Activated naive CD8-positive, alpha-beta T cell (primary cell): ENCODE measurements around the gene BTF3.

Experiments
- H3K27ac Mint-ChIP-seq: one replicate; pipeline ENCODE4 v1.8.0; 2021; ENCODE audit warnings: mixed read lengths
- H3K27me3 Mint-ChIP-seq: one replicate; pipeline ENCODE4 v1.8.0; 2021; ENCODE audit warnings: mixed read lengths
- H3K36me3 Mint-ChIP-seq: one replicate; pipeline ENCODE4 v1.8.0; 2021; ENCODE audit warnings: mixed read lengths
- H3K4me1 Mint-ChIP-seq: one replicate; pipeline ENCODE4 v1.8.0; 2021; ENCODE audit warnings: low read depth, mixed read lengths
- H3K4me3 Mint-ChIP-seq: one replicate; pipeline ENCODE4 v1.8.0; 2021; ENCODE audit warnings: mild to moderate bottlenecking, mixed read lengths
- H3K9me3 Mint-ChIP-seq: one replicate; pipeline ENCODE4 v1.8.0; 2021; ENCODE audit warnings: low read depth, mixed read lengths

BTF3 gene

DNA sequence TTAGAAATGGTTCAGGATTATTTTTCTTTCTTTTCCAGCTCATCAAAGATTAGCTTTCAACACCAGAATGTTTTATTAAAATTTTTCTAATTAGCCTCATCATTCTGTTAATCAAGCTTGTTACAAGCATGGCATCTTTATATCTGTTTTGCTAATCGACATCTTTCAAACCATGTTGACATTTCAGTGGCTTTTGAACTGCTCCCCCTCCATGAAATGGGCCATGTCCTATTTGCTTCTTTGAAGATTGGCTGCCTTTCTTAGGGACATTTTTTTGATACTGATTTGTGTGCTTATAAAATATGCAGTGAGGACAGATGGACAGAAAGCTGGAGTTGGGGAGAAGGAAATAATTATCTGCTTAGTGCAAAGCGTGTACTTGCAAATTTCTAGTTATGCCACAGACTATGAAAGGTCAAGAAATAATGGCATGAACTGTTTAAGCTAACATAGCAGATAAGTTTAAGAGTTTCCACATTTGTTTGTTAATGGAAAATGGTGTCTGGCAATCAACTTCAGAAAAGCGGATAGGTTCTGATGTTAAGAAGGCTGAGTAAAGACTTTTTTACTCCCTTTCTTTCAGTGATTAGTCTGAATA is 27.5 kb downstream of the BTF3 start:
- Mint-ChIP-seq H3K4me1 (no peaks in the 10 kb centered on the region), H3K27me3 (no peaks in the 10 kb centered on the region), H3K9me3 (no peaks in the 10 kb centered on the region), H3K36me3 (no peaks in the 10 kb centered on the region), H3K27ac (no peak overlapping the region), H3K4me3 (no peak overlapping the region)

GRCh38 chr5:73528248-73528647 is 30.0 kb downstream of the BTF3 start:
- Mint-ChIP-seq H3K36me3 (no peaks in the 10 kb centered on the region), H3K4me3 (no peak overlapping the region), H3K9me3 (no peaks in the 10 kb centered on the region), H3K4me1 (no peaks in the 10 kb centered on the region), H3K27ac (no peak overlapping the region), H3K27me3 (peaks cover 5% of the 10 kb centered on the region)

- Mint-ChIP-seq H3K4me3 (no peak overlapping the region), H3K36me3 (no peaks in the 10 kb centered on the region), H3K4me1 (no peaks in the 10 kb centered on the region), H3K27me3 (peaks cover 5% of the 10 kb centered on the region), H3K9me3 (no peaks in the 10 kb centered on the region), H3K27ac (no peak overlapping the region)
These were observed 30.8 kb downstream of the BTF3 start for GRCh38 chr5:73529081-73529480.

DNA sequence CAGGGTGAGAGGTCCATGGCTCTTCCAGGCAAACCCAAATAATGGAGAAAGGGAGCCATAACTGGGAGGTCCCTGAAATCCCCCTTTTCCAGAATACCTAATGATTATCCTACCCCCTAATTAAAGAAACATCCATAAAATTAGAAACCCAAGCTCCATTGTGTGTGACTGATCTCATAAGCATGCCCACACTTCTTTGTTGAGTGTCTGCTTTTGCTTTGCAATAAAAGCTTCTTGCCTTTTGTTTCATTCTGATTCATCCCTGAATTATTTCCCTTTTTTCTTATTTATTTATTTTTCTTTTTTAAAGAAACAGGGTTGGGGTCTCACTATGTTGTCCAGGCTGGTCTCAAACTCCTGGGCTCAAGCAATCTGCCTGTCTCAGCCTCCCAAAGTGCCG is 33.1 kb downstream of the BTF3 start:
- peaks cover 5% of the 10 kb centered on the region for H3K27me3 Mint-ChIP-seq
- H3K36me3 Mint-ChIP-seq = no peaks in the 10 kb centered on the region
- H3K9me3 Mint-ChIP-seq = no peaks in the 10 kb centered on the region
- H3K4me3 Mint-ChIP-seq = no peak overlapping the region
- no peaks in the 10 kb centered on the region for H3K4me1 Mint-ChIP-seq
- no peak overlapping the region for H3K27ac Mint-ChIP-seq

- no peaks in the 10 kb centered on the region for H3K9me3 Mint-ChIP-seq
- H3K4me3 Mint-ChIP-seq = no peak overlapping the region
- no peak overlapping the region for H3K27ac Mint-ChIP-seq
- peaks cover 5% of the 10 kb centered on the region for H3K27me3 Mint-ChIP-seq
- no peaks in the 10 kb centered on the region for H3K36me3 Mint-ChIP-seq
- H3K4me1 Mint-ChIP-seq = no peaks in the 10 kb centered on the region
These were observed 34.0 kb downstream of the BTF3 start for GRCh38 chr5:73532195-73532594.

DNA sequence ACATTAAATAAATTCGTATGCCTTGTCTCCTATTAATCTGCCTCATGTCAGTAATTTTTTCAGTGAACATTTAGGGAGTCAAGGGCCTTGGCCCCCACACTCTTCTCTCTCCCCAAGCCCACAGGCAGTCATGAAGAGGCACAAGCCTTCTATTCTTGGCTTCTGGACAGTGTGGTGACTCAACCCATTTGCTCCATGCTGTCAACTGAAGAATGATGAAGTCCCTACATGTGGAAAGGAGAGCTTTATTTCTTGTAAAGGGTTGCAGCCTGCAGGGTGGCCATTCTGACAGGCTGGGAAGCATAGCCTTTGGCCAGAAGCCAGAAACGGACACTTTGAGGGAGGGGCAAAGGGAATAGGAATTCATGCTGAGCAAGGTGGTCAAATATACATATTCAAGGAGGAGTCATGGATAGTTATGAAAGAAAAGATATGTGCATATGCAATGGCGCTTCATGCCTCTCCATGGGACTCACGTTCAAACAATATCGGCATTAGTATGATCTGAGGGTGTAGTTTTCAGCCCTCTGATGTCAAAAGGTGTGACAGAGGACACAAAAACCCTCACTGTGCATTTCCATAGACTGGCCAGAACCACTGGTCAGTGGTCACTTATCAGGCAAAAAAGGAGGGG is 35.9 kb downstream of the BTF3 start:
- Mint-ChIP-seq H3K9me3 (no peaks in the 10 kb centered on the region), H3K4me1 (no peaks in the 10 kb centered on the region), H3K36me3 (no peaks in the 10 kb centered on the region), H3K27ac (no peak overlapping the region), H3K4me3 (no peak overlapping the region), H3K27me3 (peaks cover 5% of the 10 kb centered on the region)

DNA sequence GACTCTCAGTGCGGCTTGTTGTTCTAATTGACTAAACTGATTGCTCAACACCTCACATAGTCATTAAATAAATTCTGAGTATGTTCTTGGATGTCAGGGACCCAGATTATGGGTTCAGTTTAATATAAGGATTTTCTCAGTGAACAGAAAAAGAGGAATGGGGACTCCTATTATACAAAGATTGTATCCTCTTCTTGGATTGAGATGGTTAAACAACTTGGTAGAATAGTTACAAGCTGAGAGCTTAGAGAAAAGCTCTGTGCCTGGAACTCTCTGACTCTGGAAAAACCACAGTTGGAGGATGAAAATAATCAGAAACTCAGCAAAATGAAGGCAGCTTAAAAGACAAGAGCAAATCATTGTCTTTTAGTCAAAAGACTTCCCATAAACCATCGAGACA is 36.7 kb downstream of the BTF3 start:
- Mint-ChIP-seq H3K4me1 (no peaks in the 10 kb centered on the region), H3K36me3 (no peaks in the 10 kb centered on the region), H3K9me3 (no peaks in the 10 kb centered on the region), H3K27me3 (peaks cover 5% of the 10 kb centered on the region), H3K4me3 (no peak overlapping the region), H3K27ac (no peak overlapping the region)

- peaks cover 16% of the 10 kb centered on the region for H3K27me3 Mint-ChIP-seq
- no peak overlapping the region for H3K4me3 Mint-ChIP-seq
- no peak overlapping the region for H3K27ac Mint-ChIP-seq
- no peaks in the 10 kb centered on the region for H3K36me3 Mint-ChIP-seq
- H3K9me3 Mint-ChIP-seq = no peaks in the 10 kb centered on the region
- H3K4me1 Mint-ChIP-seq = no peaks in the 10 kb centered on the region
These were observed 41.5 kb downstream of the BTF3 start for GRCh38 chr5:73539730-73540129.

GRCh38 chr5:73540192-73540591 is 42.0 kb downstream of the BTF3 start:
- no peaks in the 10 kb centered on the region for H3K9me3 Mint-ChIP-seq
- H3K27me3 Mint-ChIP-seq = peaks cover 16% of the 10 kb centered on the region
- H3K4me1 Mint-ChIP-seq = no peaks in the 10 kb centered on the region
- H3K4me3 Mint-ChIP-seq = no peak overlapping the region
- no peak overlapping the region for H3K27ac Mint-ChIP-seq
- no peaks in the 10 kb centered on the region for H3K36me3 Mint-ChIP-seq

DNA sequence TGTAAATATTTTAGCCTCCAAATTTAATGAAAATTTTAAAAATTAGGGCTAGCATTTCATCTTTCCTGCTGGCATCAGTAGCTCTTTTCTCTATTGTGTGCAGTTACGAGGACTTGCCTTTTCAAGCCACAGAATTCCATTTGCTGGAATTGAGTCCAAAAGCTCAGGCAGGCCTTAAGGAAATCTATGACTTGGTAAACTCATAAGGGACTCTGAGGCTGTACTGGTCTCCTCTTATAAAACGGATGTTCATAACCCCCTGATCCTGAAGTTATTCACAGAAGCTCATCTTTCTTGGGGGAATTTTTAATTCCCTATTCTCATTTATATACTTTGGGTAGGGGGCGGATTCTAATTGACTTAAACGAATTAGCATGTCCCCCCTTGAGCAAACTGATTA is 43.8 kb downstream of the BTF3 start:
- H3K4me3 Mint-ChIP-seq = no peak overlapping the region
- no peaks in the 10 kb centered on the region for H3K9me3 Mint-ChIP-seq
- no peaks in the 10 kb centered on the region for H3K36me3 Mint-ChIP-seq
- no peaks in the 10 kb centered on the region for H3K4me1 Mint-ChIP-seq
- peaks cover 19% of the 10 kb centered on the region for H3K27me3 Mint-ChIP-seq
- no peak overlapping the region for H3K27ac Mint-ChIP-seq

DNA sequence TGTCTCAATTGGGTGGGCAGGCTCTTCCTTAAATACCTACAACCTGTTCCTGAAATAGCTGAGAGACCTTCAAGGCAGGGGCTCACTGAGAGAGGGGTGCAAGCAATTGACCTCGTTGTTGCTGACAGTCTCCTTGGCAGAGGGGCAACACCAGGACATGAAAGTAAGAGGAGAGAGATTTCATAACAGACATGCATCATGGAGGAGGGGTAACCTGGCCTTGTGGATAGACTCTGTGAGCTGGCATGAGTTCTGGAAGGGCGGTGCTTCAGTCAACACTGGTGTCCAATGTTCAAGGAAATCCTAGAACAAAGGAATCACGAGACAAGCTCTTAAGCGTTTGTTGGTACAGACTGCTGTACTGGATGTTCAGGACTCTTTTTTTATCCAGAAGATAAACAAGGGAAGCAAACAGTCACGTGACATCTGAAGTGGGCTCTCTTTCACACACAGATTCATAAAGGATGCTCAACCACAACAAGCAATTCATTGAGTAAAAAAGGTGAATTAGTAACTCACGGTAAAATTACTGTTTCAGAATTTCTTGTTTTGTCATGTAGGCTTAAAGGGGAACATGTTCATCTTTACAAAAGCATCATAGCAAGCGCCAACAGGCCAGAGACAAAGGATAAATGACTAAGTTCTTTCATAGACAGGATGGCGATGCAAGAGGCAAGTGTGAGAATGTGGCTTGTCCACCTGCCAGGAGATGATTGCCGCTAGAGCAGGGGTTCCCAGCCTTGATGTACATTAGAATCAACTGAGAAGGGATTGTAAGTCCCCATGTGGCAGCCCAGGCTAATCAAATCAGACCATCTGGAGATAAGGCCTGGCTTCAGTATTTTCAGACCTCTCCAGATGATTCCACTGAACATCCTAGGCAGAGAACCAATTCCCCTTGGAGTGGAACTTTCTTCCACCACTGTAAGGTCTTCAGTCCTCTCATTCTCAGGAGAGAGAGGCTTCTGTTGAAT is 46.5 kb downstream of the BTF3 start:
- H3K27ac Mint-ChIP-seq = no peak overlapping the region
- H3K4me3 Mint-ChIP-seq = no peak overlapping the region
- H3K9me3 Mint-ChIP-seq = no peaks in the 10 kb centered on the region
- no peaks in the 10 kb centered on the region for H3K36me3 Mint-ChIP-seq
- peaks cover 19% of the 10 kb centered on the region for H3K27me3 Mint-ChIP-seq
- no peaks in the 10 kb centered on the region for H3K4me1 Mint-ChIP-seq

DNA sequence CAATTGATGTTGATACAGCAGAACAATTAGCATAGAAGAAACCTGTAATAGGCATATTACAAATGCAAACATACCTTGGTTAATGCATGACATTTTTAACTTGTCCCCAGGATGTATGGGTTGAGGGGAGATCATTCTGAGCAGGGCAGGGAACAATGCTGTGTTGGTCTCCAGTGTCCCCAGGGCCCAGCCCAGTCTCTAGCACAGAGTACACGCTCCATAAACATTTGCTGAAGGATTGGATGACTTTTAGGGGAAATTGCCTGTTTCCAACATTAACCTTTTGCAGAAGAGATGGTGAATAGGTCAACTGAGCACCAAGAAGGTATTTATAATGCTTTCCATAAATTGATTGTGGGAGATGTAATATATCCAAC is 47.1 kb downstream of the BTF3 start:
- Mint-ChIP-seq H3K27me3 (peaks cover 17% of the 10 kb centered on the region), H3K4me3 (no peak overlapping the region), H3K9me3 (no peaks in the 10 kb centered on the region), H3K27ac (no peak overlapping the region), H3K36me3 (no peaks in the 10 kb centered on the region), H3K4me1 (no peaks in the 10 kb centered on the region)

DNA sequence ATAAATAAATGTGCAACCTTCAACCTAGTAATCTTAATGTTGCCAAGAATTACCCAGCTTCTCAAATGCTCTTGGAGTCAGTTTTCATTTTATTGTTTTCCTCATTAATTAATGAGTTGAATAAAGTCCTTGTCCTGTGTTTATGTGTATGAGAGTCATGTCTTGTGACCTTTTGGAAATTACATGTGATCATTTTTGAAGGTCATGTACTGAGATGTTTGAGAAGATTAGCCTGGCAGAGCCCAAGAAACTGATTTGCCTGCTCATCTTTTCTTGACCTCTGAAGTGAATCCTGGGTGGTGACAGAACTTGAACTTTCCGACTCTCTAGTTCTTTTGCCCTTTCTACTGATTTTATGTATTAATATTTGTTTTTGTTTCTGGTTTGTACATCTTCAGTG is 51.8 kb downstream of the BTF3 start:
- Mint-ChIP-seq H3K4me3 (no peak overlapping the region), H3K4me1 (no peaks in the 10 kb centered on the region), H3K27ac (no peak overlapping the region), H3K36me3 (peaks cover 6% of the 10 kb centered on the region), H3K9me3 (no peaks in the 10 kb centered on the region), H3K27me3 (peaks cover 3% of the 10 kb centered on the region)

DNA sequence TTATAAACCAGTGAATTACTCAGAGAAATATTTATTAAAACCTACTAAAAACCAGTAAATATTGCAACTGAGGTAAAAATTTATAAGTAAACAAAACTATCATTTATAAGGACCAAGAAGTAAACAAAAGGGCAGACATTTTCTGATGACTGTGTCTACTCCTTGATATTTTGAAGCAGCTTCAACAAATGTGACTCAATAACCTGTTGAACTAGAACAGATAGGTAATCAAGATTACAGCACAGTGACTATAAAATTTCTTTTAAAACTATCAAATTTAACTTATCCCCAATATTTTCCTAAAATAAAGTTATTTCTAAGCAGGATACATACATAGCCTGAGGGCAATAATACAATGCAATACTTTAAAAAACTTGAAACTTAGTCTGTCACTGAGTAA is 54.4 kb downstream of the BTF3 start:
- H3K4me3 Mint-ChIP-seq = no peak overlapping the region

More for the DNA sequence above, 54.4 kb downstream of the BTF3 start:
- Mint-ChIP-seq H3K36me3 (peaks cover 8% of the 10 kb centered on the region), H3K4me1 (no peaks in the 10 kb centered on the region), H3K9me3 (no peaks in the 10 kb centered on the region), H3K27me3 (no peaks in the 10 kb centered on the region), H3K27ac (no peak overlapping the region)
